OCI-LY1 (cell line): ENCODE results near the gene SAMD14.

ENCODE experiments used
- H2AFZ ChIP-seq: fragments of 200-600 bp; sonication (generic), shearing (Covaris generic); 2 replicates; pipeline ENCODE4 v1.6.0; 2014; ENCODE audit warnings: antibody characterized with exemption, mild to moderate bottlenecking, low read length
- H3F3A ChIP-seq: fragments of 200-600 bp; sonication (generic), shearing (Covaris generic); 2 replicates; pipeline ENCODE4 v1.6.0; 2014; ENCODE audit warnings: mild to moderate bottlenecking, antibody characterized with exemption, low read length, moderate library complexity; ENCODE audit not compliant: insufficient read depth
- H3K27ac ChIP-seq: fragments of 200-600 bp; sonication (generic); 2 replicates; pipeline ENCODE4 v1.5.1; 2014; ENCODE audit warnings: low read length, mixed run types, mild to moderate bottlenecking, low read depth; ENCODE audit not compliant: poor library complexity, severe bottlenecking
- H3K27me3 ChIP-seq: fragments of 200-600 bp; sonication (generic); 2 replicates; pipeline ENCODE4 v1.6.0; 2014; ENCODE audit warnings: antibody characterized with exemption, mild to moderate bottlenecking, low read length, moderate library complexity; ENCODE audit not compliant: insufficient read depth
- H3K36me3 ChIP-seq: fragments of 200-600 bp; sonication (generic); 2 replicates; pipeline ENCODE4 v1.6.1; 2014; ENCODE audit warnings: mild to moderate bottlenecking, antibody characterized with exemption, low read length, moderate library complexity, mixed read lengths; ENCODE audit not compliant: insufficient read depth
- H3K4me1 ChIP-seq: fragments of 200-600 bp; sonication (generic); 2 replicates; pipeline ENCODE4 v1.5.1; 2014; ENCODE audit warnings: mild to moderate bottlenecking, low read length, moderate library complexity; ENCODE audit not compliant: insufficient read depth, severe bottlenecking
- H3K4me2 ChIP-seq: fragments of 200-600 bp; sonication (generic), shearing (Covaris generic); 2 replicates; pipeline ENCODE4 v1.6.1; 2014; ENCODE audit warnings: low read length
- H3K4me3 ChIP-seq: fragments of 200-600 bp; sonication (generic); 2 replicates; pipeline ENCODE4 v1.5.1; 2014; ENCODE audit warnings: low read length, low read depth, mild to moderate bottlenecking, mixed read lengths; ENCODE audit not compliant: poor library complexity, severe bottlenecking
- H3K79me2 ChIP-seq: fragments of 200-600 bp; shearing (Covaris generic); 2 replicates; pipeline ENCODE4 v1.6.1; 2016; ENCODE audit warnings: mixed run types, low read length, mixed read lengths; ENCODE audit not compliant: insufficient read depth
- H3K9ac ChIP-seq: fragments of 200-600 bp; sonication (generic), shearing (Covaris generic); 2 replicates; pipeline ENCODE4 v1.6.1; 2014; ENCODE audit warnings: mild to moderate bottlenecking, low read length, mixed read lengths
- H3K9me2 ChIP-seq: fragments of 200-600 bp; sonication (generic), shearing (Covaris generic); 2 replicates; pipeline ENCODE4 v1.6.1; 2014; ENCODE audit warnings: low read depth, mild to moderate bottlenecking, low read length, mixed read lengths
- H3K9me3 ChIP-seq: fragments of 200-600 bp; shearing (Covaris generic); 2 replicates; pipeline ENCODE4 v1.6.1; 2014; ENCODE audit warnings: low read length, mixed read lengths
- H4K20me1 ChIP-seq: fragments of 200-600 bp; sonication (generic), shearing (Covaris generic); 2 replicates; pipeline ENCODE4 v1.6.0; 2016; ENCODE audit warnings: mild to moderate bottlenecking, low read length; ENCODE audit not compliant: insufficient read depth
- CTCF ChIP-seq: fragments of 200-600 bp; sonication (generic), shearing (Covaris generic); IDR thresholded peaks from 2 replicates; pipeline ENCODE4 v1.5.1; 2017; ENCODE audit warnings: mild to moderate bottlenecking, antibody characterized with exemption, low read length, moderate library complexity, mixed read lengths
- EZH2 ChIP-seq: fragments of 200-600 bp; sonication (generic), shearing (Covaris generic); IDR thresholded peaks from 2 replicates; pipeline ENCODE4 v1.8.0; 2017; ENCODE audit warnings: borderline replicate concordance, mixed run types, mild to moderate bottlenecking, antibody characterized with exemption, low read length, moderate library complexity, mixed read lengths

SAMD14 gene

GRCh38 chr17:50125420-50125997, 4.5 kb downstream of the SAMD14 start:
- Histone ChIP-seq H3K9me3 (no peaks in the 10 kb centered on the region), H3K27me3 (peaks cover 9% of the 10 kb centered on the region; the same call in 1 of the 2 replicates), H3F3A (no peaks in the 10 kb centered on the region), H3K4me1 (peaks cover 3% of the 10 kb centered on the region), H3K9ac (no peak overlapping the region), H3K36me3 (no peaks in the 10 kb centered on the region), H4K20me1 (no peaks in the 10 kb centered on the region), H3K4me2 (no peak overlapping the region), H3K79me2 (no peaks in the 10 kb centered on the region), H3K9me2 (no peaks in the 10 kb centered on the region), H3K4me3 (no peak overlapping the region), H2AFZ (no peak overlapping the region), H3K27ac (no peak overlapping the region)
- no peak for TF ChIP-seq CTCF
- no peak for TF ChIP-seq EZH2

- no peak overlapping the region for H3K27ac ChIP-seq
Measured at GRCh38 chr17:50123649-50124349, 6.2 kb downstream of the SAMD14 start.

GRCh38 chr17:50122945-50123344, 7.0 kb downstream of the SAMD14 start:
- Histone ChIP-seq H3K79me2 (no peaks in the 10 kb centered on the region), H3F3A (no peaks in the 10 kb centered on the region), H4K20me1 (no peaks in the 10 kb centered on the region), H3K4me3 (no peak overlapping the region), H3K4me1 (no peaks in the 10 kb centered on the region), H3K27me3 (peaks cover 5% of the 10 kb centered on the region; the same call in 1 of the 2 replicates), H3K36me3 (no peaks in the 10 kb centered on the region), H3K9me3 (no peaks in the 10 kb centered on the region), H3K27ac (no peak overlapping the region), H3K9ac (no peak overlapping the region), H2AFZ (no peak overlapping the region), H3K9me2 (no peaks in the 10 kb centered on the region), H3K4me2 (no peak overlapping the region)
- no peak for TF ChIP-seq EZH2
- TF ChIP-seq CTCF, result no peak

More at GRCh38 chr17:50123649-50124349, 6.2 kb downstream of the SAMD14 start:
- Histone ChIP-seq H2AFZ (no peak overlapping the region), H3F3A (no peaks in the 10 kb centered on the region), H3K36me3 (no peaks in the 10 kb centered on the region), H3K4me1 (no peaks in the 10 kb centered on the region), H3K27me3 (peaks cover 9% of the 10 kb centered on the region; the same call in 1 of the 2 replicates), H3K79me2 (no peaks in the 10 kb centered on the region), H3K9me2 (no peaks in the 10 kb centered on the region), H4K20me1 (no peaks in the 10 kb centered on the region), H3K9ac (no peak overlapping the region), H3K4me3 (no peak overlapping the region), H3K9me3 (no peaks in the 10 kb centered on the region), H3K4me2 (no peak overlapping the region)
- TF ChIP-seq CTCF (no peak), EZH2 (no peak)
